IPS DF 6.9 (cell line): ENCODE measurements around the gene ELF1.
"Not testable (repeated sequence)": the region's sequence is repeated elsewhere in the genome, so short reads cannot be mapped to it uniquely, and the experiment has no call there.

ENCODE experiments used
- DNase-seq: peaks from one replicate; pipeline ENCODE4 v3.0.0-alpha.2; 2013; ENCODE audit warnings: low read depth, low spot score
- H3K27ac ChIP-seq: one replicate; pipeline ENCODE4 v1.5.1; 2013; ENCODE audit warnings: low read length, control low read depth
- H3K27me3 ChIP-seq: 2 replicates; pipeline ENCODE4 v1.6.1; 2013; ENCODE audit warnings: mild to moderate bottlenecking, low read length; ENCODE audit not compliant: control insufficient read depth, insufficient read depth
- H3K36me3 ChIP-seq: 2 replicates; pipeline ENCODE4 v1.6.1; 2013; ENCODE audit warnings: low read length; ENCODE audit not compliant: control insufficient read depth, insufficient read depth
- H3K4me1 ChIP-seq: 2 replicates; pipeline ENCODE4 v1.6.1; 2013; ENCODE audit warnings: low read length; ENCODE audit not compliant: control insufficient read depth, insufficient read depth
- H3K4me3 ChIP-seq: 2 replicates; pipeline ENCODE4 v1.5.1; 2013; ENCODE audit warnings: mild to moderate bottlenecking, low read length
- H3K9me3 ChIP-seq: 2 replicates; pipeline ENCODE4 v1.6.1; 2013; ENCODE audit warnings: low read length, inconsistent platforms; ENCODE audit not compliant: control insufficient read depth, insufficient read depth
- WGBS: extraction: QIAGEN DNeasy Blood & Tissue Kit; methylation state at CpG from one replicate; pipeline ENCODE4 v1.1.7; 2013; ENCODE audit warnings: mixed read lengths, missing lambda C conversion rate; ENCODE audit not compliant: insufficient read length, insufficient coverage; 5-methylcytosine and 5-hydroxymethylcytosine counted together

ELF1 gene

GRCh38 chr13:41056826-41057711 is 38.0 kb upstream of the ELF1 start:
- no peak overlapping the region for H3K27ac ChIP-seq
- WGBS, result no CpG with 5 or more reads among the region's 11 CpGs
- H3K9me3 ChIP-seq, result no peaks in the 10 kb centered on the region
- no peaks in the 10 kb centered on the region for H3K27me3 ChIP-seq
- no peaks in the 10 kb centered on the region for H3K36me3 ChIP-seq
- H3K4me3 ChIP-seq, result no peak overlapping the region
- no peak for DNase-seq
- no peaks in the 10 kb centered on the region for H3K4me1 ChIP-seq

GRCh38 chr13:41056194-41056593 is 37.1 kb upstream of the ELF1 start:
- DNase-seq, result no peak
- H3K27ac ChIP-seq, result no peak overlapping the region
- no peaks in the 10 kb centered on the region for H3K9me3 ChIP-seq
- H3K4me1 ChIP-seq, result no peaks in the 10 kb centered on the region
- H3K27me3 ChIP-seq, result no peaks in the 10 kb centered on the region
- H3K4me3 ChIP-seq, result no peak overlapping the region
- H3K36me3 ChIP-seq, result no peaks in the 10 kb centered on the region

GRCh38 chr13:41054919-41055619 is 36.0 kb upstream of the ELF1 start:
- Histone ChIP-seq H3K36me3 (no peaks in the 10 kb centered on the region), H3K27me3 (no peaks in the 10 kb centered on the region), H3K4me1 (no peaks in the 10 kb centered on the region), H3K4me3 (no peak overlapping the region), H3K27ac (no peak overlapping the region), H3K9me3 (no peaks in the 10 kb centered on the region)
- WGBS, result no CpG with 5 or more reads among the region's 5 CpGs
- no peak for DNase-seq

- no peak overlapping the region for H3K4me3 ChIP-seq
- no peak for DNase-seq
- no peaks in the 10 kb centered on the region for H3K27me3 ChIP-seq
- no peaks in the 10 kb centered on the region for H3K4me1 ChIP-seq
- WGBS, result 100% methylated on average over 2 of the region's 9 CpGs
- H3K27ac ChIP-seq, result no peak overlapping the region
- no peaks in the 10 kb centered on the region for H3K9me3 ChIP-seq
- no peaks in the 10 kb centered on the region for H3K36me3 ChIP-seq
Measured at GRCh38 chr13:41054212-41054877, 35.2 kb upstream of the ELF1 start.

GRCh38 chr13:41053384-41053826 is 34.3 kb upstream of the ELF1 start:
- H3K27me3 ChIP-seq, result no peaks in the 10 kb centered on the region
- no peaks in the 10 kb centered on the region for H3K9me3 ChIP-seq
- H3K4me1 ChIP-seq, result no peaks in the 10 kb centered on the region
- no peak overlapping the region for H3K27ac ChIP-seq
- WGBS, result no CpG with 5 or more reads among the region's 2 CpGs
- DNase-seq, result no peak
- H3K36me3 ChIP-seq, result no peaks in the 10 kb centered on the region
- H3K4me3 ChIP-seq, result no peak overlapping the region

GRCh38 chr13:41052441-41052840 is 33.3 kb upstream of the ELF1 start:
- WGBS, result no CpG with 5 or more reads among the region's 3 CpGs
- Histone ChIP-seq H3K9me3 (no peaks in the 10 kb centered on the region), H3K27me3 (no peaks in the 10 kb centered on the region), H3K27ac (no peak overlapping the region), H3K36me3 (no peaks in the 10 kb centered on the region), H3K4me3 (no peak overlapping the region), H3K4me1 (no peaks in the 10 kb centered on the region)
- no peak for DNase-seq

- DNase-seq, result no peak
Measured at GRCh38 chr13:41049480-41050440, 30.6 kb upstream of the ELF1 start.

GRCh38 chr13:41048640-41049039 is 29.5 kb upstream of the ELF1 start:
- H3K27ac ChIP-seq, result no peak overlapping the region
- DNase-seq, result no peak
- no peaks in the 10 kb centered on the region for H3K36me3 ChIP-seq
- 100% methylated on average over 2 of the region's 5 CpGs for WGBS
- H3K4me3 ChIP-seq, result no peak overlapping the region
- H3K9me3 ChIP-seq, result no peaks in the 10 kb centered on the region
- H3K27me3 ChIP-seq, result no peaks in the 10 kb centered on the region
- no peaks in the 10 kb centered on the region for H3K4me1 ChIP-seq

More at GRCh38 chr13:41049480-41050440, 30.6 kb upstream of the ELF1 start:
- Histone ChIP-seq H3K4me3 (no peak overlapping the region), H3K27me3 (no peaks in the 10 kb centered on the region), H3K36me3 (no peaks in the 10 kb centered on the region), H3K27ac (no peak overlapping the region), H3K9me3 (no peaks in the 10 kb centered on the region), H3K4me1 (no peaks in the 10 kb centered on the region)
- no CpG with 5 or more reads among the region's 4 CpGs for WGBS

GRCh38 chr13:41042419-41042818 is 23.3 kb upstream of the ELF1 start:
- WGBS, result no CpG with 5 or more reads among the region's 4 CpGs
- H3K9me3 ChIP-seq, H3K4me1 ChIP-seq, H3K4me3 ChIP-seq, H3K27me3 ChIP-seq, H3K27ac ChIP-seq, DNase-seq, H3K36me3 ChIP-seq: not testable (repeated sequence)
